Stomach smooth muscle (tissue), 2 donors: ENCODE measurements around the gene HOXA7.

ENCODE experiments used
- H3K27ac ChIP-seq: one replicate; pipeline ENCODE4 v1.7.0; 2013; ENCODE audit warnings: mild to moderate bottlenecking, low read length, inconsistent platforms
- H3K27me3 ChIP-seq, 2 donors: one replicate each; pipeline ENCODE4 v1.7.0; 2013; ENCODE audit warnings: low read length in 2 of 2; ENCODE audit not compliant: insufficient read depth in 2 of 2, control insufficient read depth in 1 of 2
- H3K36me3 ChIP-seq, 2 donors: one replicate each; pipeline ENCODE4 v1.7.0; 2013; ENCODE audit warnings: low read length in 2 of 2; ENCODE audit not compliant: control insufficient read depth in 2 of 2, insufficient read depth in 2 of 2
- H3K4me1 ChIP-seq: one replicate; pipeline ENCODE4 v1.7.0; 2013; ENCODE audit warnings: low read length; ENCODE audit not compliant: control insufficient read depth, insufficient read depth
- H3K4me3 ChIP-seq, 2 donors: one replicate each; pipeline ENCODE4 v1.7.0; 2013; ENCODE audit warnings: low read length in 2 of 2
- H3K9ac ChIP-seq, 2 donors: one replicate each; pipeline ENCODE4 v1.7.0; 2013; ENCODE audit warnings: low read length in 2 of 2, mild to moderate bottlenecking in 1 of 2
- H3K9me3 ChIP-seq, 2 donors: one replicate each; pipeline ENCODE4 v1.7.0; 2013; ENCODE audit warnings: low read length in 2 of 2; ENCODE audit not compliant: control insufficient read depth in 2 of 2
- donor health status: healthy.
- donor health status: Pancreatic carcinoma.

The HOXA7 gene

DNA sequence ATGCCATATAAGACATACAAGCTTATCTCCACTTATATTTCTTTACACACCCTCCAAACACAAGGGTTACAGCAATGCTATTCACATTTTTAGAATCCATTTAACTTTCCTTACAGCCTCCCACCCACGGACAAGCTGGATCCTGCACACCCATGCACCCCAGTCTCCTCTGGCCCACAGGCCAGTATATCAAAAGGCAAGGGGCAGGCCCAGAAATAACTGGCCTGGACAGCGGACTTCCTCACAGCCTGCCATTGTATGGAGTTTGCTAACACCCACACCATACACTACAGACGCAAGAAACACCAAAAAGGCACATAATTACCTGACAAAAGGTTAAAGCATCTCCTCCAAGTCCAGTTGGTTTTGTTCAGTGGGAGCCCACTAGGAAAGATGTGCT lies 37.9 kb downstream of the HOXA7 start:
- Histone ChIP-seq H3K9ac (peak overlapping the region; percentile 91 to 96), H3K9me3 (no peaks in the 10 kb centered on the region), H3K4me1 (peaks cover 44% of the 10 kb centered on the region), H3K36me3 (peaks cover 0 to 3% of the 10 kb centered on the region in 2 donors), H3K27me3 (no peaks in the 10 kb centered on the region), H3K4me3 (peak overlapping the region; percentile 77 to 93), H3K27ac (peak overlapping the region; percentile 98)

DNA sequence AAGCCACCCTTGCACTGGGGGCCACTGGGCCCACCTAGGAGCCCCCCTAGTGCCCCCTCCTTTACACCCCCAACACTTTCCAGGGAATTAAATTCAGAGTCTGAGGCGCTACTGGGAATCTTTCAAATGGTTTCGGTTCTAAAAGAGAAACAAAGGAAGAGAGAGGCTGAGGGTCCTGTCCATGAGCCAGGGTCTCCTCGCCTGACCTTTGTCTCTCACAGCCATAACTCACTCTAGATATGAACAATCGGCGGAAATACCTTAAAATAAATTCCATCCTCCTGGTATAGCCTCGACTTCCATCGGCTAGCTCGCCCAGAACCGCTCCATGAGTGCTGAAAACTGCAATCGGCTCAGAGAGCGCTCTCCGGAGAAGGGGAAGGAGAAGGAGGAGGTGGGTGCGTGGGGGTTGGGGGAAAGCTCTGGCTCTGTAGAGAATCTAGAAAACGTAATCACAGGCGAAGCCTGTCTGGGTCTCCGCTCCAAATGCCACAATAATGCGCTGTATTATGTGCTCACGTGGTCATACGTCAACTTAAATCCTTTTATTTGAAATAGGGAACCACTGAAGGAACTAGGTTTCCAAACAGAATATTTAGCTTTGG lies 38.5 kb downstream of the HOXA7 start:
- H3K27me3 ChIP-seq: no peaks in the 10 kb centered on the region
- peaks cover 0 to 3% of the 10 kb centered on the region in 2 donors for H3K36me3 ChIP-seq
- H3K4me1 ChIP-seq: peaks cover 41% of the 10 kb centered on the region
- peak overlapping the region; percentile 77 to 93 for H3K4me3 ChIP-seq
- peak overlapping the region; percentile 91 to 96 for H3K9ac ChIP-seq
- peak overlapping the region; percentile 98 for H3K27ac ChIP-seq
- H3K9me3 ChIP-seq: no peaks in the 10 kb centered on the region

DNA sequence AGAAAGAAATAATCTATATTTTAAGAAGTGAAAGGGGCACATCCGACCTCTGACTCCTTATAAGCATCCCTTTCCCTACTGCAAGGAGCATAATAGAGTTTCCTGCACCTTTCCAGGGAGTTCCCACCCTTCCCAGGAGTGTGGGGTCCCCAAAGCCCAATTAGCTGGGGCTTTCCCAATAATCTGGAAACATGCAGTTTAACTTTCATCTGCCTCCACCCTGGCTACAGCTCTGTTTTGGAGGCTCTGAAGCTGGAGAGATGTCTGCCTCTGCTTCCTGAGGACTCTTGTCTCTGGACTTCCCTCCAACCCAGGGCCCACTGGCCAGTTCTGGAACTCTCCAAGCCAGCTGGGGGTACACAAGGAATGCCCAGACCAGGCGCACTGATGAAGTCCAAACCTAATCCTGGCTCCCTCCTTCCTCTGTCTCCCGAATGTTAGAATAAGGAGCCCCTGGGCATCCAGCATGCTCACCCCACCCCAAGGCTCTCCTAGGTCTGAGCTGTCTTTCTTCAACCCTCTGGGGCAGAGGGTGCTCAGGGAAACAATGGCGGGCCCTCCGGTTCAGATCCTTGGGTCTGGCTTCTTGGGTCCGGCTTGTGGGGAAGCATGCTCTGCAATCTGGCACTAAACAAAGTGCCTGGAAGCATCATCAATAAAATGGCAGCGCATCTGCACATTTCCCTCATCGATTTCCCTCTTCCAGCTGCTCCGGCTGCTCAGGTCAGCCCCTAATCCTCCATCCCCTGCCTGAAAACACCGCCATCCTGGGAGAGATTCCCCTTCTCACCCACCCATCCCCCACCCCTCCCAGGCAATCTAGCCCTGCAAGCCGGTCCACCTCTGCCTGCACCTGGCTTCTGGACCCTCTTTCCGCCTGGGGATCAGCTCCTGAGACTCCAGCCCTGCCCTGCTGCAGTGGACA lies 39.3 kb downstream of the HOXA7 start:
- no peaks in the 10 kb centered on the region for H3K9me3 ChIP-seq
- peak overlapping the region; percentile 91 to 96 for H3K9ac ChIP-seq
- peaks cover 40% of the 10 kb centered on the region for H3K4me1 ChIP-seq
- peak overlapping the region; percentile 98 for H3K27ac ChIP-seq
- no peaks in the 10 kb centered on the region for H3K27me3 ChIP-seq
- H3K36me3 ChIP-seq: peaks cover 0 to 3% of the 10 kb centered on the region in 2 donors
- peak overlapping the region; percentile 77 to 93 for H3K4me3 ChIP-seq

DNA sequence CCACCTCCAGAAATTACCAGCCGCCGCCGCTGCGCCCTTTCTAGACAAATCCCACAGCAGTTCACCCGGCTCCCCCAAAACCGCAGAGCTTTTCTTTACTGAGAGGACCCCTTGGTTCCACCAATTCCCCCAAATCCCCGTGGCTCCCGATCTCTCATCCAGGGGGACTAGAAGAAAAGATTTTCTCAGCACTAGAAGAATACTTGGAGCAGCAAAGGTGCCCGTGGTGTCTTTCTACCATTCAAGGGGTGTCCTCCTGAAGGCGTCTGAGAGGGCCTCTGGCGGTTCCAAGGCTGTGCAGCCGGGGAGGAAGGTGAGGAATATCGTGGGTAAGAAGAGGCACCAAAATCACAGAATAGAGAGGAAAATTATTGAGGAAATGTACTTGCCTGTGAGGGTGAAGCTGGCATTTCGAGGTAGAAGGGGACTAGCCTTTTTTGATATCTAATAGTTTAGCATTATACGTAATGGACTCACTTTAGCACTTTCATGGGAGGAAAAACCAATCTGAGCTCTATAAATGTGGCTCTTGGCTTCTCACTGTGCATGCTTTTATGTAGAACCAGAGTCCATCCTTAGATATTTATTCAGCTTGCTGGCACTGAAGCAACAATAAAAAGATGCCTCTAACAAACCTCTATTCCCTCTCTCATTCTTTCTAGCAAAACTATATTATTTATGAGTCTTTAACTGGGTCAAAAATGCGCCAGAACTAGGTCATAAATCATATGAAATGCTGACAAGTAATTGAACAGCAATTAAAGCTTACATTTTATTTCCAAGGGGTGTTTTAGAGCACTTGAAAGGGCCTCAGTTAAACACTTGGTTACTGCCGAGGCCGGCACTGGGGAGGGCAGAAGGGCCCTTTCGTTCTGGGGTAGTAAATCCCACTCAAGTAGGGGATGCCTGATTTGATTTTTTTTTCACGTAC lies 40.2 kb downstream of the HOXA7 start:
- Histone ChIP-seq H3K36me3 (peaks cover 0 to 3% of the 10 kb centered on the region in 2 donors), H3K4me1 (peaks cover 45% of the 10 kb centered on the region), H3K9ac (peak overlapping the region; percentile 91 to 96), H3K27ac (peak overlapping the region; percentile 98), H3K27me3 (no peaks in the 10 kb centered on the region), H3K4me3 (peak overlapping the region; percentile 77 to 93), H3K9me3 (no peaks in the 10 kb centered on the region)

DNA sequence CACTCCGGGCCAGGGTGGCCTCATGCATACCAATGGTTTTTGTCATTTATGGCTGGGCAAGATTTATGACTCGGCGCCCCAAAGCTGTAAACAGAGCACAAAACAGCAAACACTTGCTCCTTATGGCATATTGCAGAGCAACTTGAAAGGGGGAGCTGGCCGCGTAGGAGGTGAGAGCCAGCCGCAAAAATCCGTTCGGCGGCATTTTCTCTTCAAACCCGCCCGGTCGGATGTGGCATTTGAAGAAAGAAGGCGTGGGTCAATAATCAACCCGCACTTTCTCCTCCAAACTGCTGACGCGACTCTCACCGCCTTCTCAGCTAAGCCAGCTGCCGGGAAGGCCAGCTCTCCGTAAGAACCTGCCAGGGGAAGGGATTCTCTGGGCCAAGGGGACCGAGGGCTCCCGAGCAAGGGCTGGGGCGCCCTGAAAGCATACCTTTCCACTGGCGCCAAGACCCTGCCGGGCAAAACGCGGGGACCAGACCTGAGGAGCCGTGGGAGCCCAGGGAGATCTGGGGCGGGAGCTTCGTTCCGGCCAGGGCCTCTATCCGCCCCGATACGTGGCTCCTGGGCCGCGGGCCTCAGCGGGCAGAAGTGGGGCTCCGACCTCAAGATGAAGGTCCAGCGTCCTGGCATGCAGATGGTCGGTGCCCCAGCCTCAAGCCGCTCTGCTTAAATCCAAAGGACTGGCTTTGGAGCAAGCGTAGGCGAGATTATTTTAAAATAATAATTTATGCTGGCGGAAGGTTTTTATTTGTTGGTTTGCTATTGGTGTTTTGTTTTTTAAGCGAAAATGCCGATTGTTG lies 41.1 kb downstream of the HOXA7 start:
- peaks cover 43% of the 10 kb centered on the region for H3K4me1 ChIP-seq
- H3K27ac ChIP-seq: peak overlapping the region; percentile 98
- H3K9me3 ChIP-seq: no peaks in the 10 kb centered on the region
- peaks cover 0 to 3% of the 10 kb centered on the region in 2 donors for H3K36me3 ChIP-seq
- peak overlapping the region; percentile 91 to 96 for H3K9ac ChIP-seq
- no peaks in the 10 kb centered on the region for H3K27me3 ChIP-seq
- H3K4me3 ChIP-seq: peak overlapping the region; percentile 77 to 93

DNA sequence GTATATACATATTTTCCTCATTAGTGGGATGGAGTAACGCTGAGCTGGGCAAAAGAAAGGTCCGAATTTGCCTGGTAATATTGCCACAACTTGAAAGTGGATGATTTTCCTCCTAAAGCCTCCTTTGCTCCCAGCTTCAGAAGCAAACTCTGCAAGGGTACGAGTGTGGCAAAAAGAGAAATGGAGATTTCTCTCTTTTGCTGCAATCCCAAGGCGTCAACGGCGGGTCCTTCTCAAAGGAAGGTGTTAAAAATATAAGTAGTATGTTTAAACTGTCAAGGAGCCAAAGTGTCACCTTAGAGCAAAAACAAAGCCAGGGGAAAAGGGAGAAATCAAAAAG lies 41.6 kb downstream of the HOXA7 start:
- peak overlapping the region; percentile 77 to 93 for H3K4me3 ChIP-seq
- H3K9ac ChIP-seq: peak overlapping the region; percentile 91 to 96
- peak overlapping the region; percentile 98 for H3K27ac ChIP-seq
- H3K9me3 ChIP-seq: no peaks in the 10 kb centered on the region
- H3K4me1 ChIP-seq: peaks cover 43% of the 10 kb centered on the region
- peaks cover 0 to 3% of the 10 kb centered on the region in 2 donors for H3K36me3 ChIP-seq
- H3K27me3 ChIP-seq: no peaks in the 10 kb centered on the region

DNA sequence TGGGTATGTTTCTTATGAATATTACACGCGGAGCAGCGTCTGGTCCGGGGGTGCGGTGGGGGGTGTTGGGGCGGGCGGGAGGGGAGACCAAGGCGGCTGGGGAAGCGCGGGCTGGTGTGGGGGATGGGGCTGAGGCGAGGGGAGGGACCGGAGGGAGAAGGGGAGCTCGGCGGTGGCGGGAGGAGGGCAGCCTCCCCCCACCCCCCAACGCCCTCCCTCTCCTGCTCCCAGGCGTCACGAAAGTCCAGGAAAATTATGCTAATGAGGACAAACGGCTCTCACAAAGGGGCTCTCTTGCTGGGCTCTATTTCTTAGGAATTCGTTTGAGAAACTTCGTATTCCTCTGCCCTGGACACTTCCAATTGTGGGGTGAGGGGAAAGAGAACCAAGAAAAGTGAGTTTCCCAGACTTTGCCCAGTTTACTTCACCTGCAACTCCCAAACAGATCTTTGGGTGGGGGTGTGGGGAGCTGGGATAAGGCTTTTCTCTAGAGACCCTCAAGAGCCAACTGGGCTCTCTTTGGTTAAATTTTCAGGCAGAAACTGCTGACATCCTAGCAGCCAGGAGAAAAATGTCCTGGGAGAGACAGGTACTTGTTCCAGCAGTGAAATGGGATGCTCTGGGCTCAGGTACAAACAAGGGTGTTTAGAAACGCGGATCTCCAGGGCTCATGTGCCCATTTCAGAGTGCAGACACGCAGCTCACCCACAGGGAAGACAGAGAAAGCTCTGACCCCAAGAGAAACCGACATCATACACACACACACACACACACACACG lies 42.3 kb downstream of the HOXA7 start:
- Histone ChIP-seq H3K36me3 (peaks cover 0 to 3% of the 10 kb centered on the region in 2 donors), H3K9me3 (no peaks in the 10 kb centered on the region), H3K4me3 (peak overlapping the region; percentile 90), H3K9ac (peak overlapping the region; percentile 88 to 92), H3K4me1 (peaks cover 43% of the 10 kb centered on the region), H3K27ac (peak overlapping the region; percentile 97), H3K27me3 (no peaks in the 10 kb centered on the region)

DNA sequence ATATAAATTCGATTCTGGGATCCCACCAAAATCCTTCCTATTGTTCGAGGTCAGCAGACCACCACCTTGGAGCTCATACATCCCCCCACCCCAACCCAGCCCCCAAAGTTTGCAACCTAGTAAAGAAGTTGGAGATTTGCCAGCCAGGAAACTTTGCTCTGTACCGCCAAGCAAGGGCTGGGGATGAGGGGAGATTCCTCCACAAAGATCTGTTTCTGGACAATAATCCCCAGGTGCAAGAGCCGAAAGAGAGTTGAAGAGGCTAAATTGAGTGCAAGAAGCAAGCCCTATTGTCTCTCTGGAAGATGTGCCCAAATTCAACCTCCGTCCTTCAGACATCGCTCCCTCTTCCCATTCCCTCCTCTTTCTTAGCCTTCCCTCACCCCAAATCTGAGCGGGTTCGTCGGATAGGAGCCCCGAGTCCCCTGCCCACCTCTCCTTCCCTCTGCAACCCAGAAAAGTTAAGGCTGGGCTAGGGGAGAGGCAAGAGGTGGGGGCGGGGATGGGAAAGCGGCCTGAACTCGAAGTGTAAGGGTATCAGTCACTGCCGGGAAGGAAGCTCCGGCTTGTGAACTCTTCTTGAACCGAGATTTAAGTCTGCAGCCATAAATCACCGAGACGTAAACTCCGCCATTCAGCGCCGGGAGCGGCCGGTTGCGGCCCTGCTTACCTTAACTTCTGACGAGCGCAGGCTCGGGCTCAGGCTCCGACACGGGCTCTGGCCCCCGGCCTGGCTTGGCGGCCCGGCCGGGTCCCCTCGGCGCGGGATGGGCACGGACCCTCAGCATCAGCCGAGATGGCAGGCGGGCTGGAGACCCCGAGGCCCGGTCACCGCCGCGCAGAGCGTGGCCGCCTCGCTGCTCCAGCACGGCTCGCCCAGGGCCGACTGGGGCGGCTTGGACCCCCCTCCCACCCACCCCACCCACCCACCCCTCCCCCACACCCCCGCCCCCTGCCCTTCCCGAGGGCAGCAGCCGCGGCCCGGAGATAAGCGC lies 43.2 kb downstream of the HOXA7 start:
- Histone ChIP-seq H3K9me3 (no peaks in the 10 kb centered on the region), H3K27me3 (no peaks in the 10 kb centered on the region), H3K36me3 (peaks cover 0 to 2% of the 10 kb centered on the region in 2 donors), H3K9ac (peak overlapping the region; percentile 65 to 85), H3K27ac (peak overlapping the region; percentile 97), H3K4me1 (peaks cover 44% of the 10 kb centered on the region), H3K4me3 (peak overlapping the region; percentile 74 to 90)
